Esophagus muscularis mucosa (tissue), 4 donors: Measurements from ENCODE around the gene RNF8. TPM values are rescaled to one million over a fixed set of nuclear protein-coding genes. Genes with fewer than 3 reads are reported as not detected.
A peak's percentile ranks its signal among the peaks of the same experiment; 100 is the strongest.

Experiments
- DNase-seq: peaks from one replicate; pipeline ENCODE4 v3.0.0-alpha.2; 2017; ENCODE audit errors: extremely low spot score
- H3K27ac ChIP-seq, 4 donors: fragments of 200-600 bp; sonication (generic); replicated peaks in 1 of 4; 1 replicate in 3 of 4; 2 replicates in 1 of 4; pipeline ENCODE4 v1.5.1; 2016 to 2019; ENCODE audit warnings: mild to moderate bottlenecking in 1 of 4
- H3K27me3 ChIP-seq, 4 donors: fragments of 200-600 bp; sonication (generic); one replicate each; pipeline versions ENCODE4 v1.5.1 to v1.6.0; 2016 to 2019
- H3K36me3 ChIP-seq, 4 donors: fragments of 200-600 bp; sonication (generic); one replicate each; pipeline ENCODE4 v1.5.1; 2016 to 2019
- H3K4me1 ChIP-seq, 4 donors: fragments of 200-600 bp; sonication (generic); one replicate each; pipeline ENCODE4 v1.5.1; 2016 to 2019
- H3K4me3 ChIP-seq, 4 donors: fragments of 200-600 bp; sonication (generic); 1 replicate in 2 of 4; 2 replicates in 2 of 4; pipeline ENCODE4 v1.5.1; 2016 to 2019; ENCODE audit warnings: mild to moderate bottlenecking in 4 of 4, moderate library complexity in 1 of 4
- H3K9me3 ChIP-seq, 4 donors: fragments of 200-600 bp; sonication (generic); 1 replicate in 3 of 4; 2 replicates in 1 of 4; pipeline ENCODE4 v1.5.1; 2016 to 2019
- CTCF ChIP-seq, 3 experiments: fragments of 200-600 bp in 2 of 3; fragments of 450-650 bp in 1 of 3; sonication (generic) in 2 of 3; IDR thresholded peaks; one replicate each; pipeline ENCODE4 v1.5.1; 2017 to 2019; ENCODE audit warnings: antibody characterized with exemption in 3 of 3, mild to moderate bottlenecking in 2 of 3, moderate library complexity in 1 of 3
- EP300 ChIP-seq: sonication (generic); formaldehyde crosslinking; IDR thresholded peaks from one replicate; pipeline ENCODE4 v1.6.1; 2017; ENCODE audit warnings: antibody characterized with exemption
- POLR2A ChIP-seq: fragments of 450-650 bp; IDR thresholded peaks from one replicate; pipeline ENCODE4 v1.6.1; 2017; ENCODE audit warnings: antibody characterized with exemption, moderate library complexity, mild to moderate bottlenecking, low read depth
- POLR2AphosphoS5 ChIP-seq, 2 donors: sonication (generic); formaldehyde crosslinking; IDR thresholded peaks; one replicate each; pipeline ENCODE4 v1.6.1; 2017; ENCODE audit warnings: antibody characterized with exemption in 2 of 2
- WGBS: methylation state at CpG from one replicate; pipeline ENCODE4 v1.1.5; 2018; 5-methylcytosine and 5-hydroxymethylcytosine counted together
- intact Hi-C: fragments of 100-400 bp; cut with DNase I; formaldehyde crosslinking; loops from one replicate; pipeline ENCODE4 v1.15.1; 2023
- total RNA-seq, 4 donors: library from RNA; depleted of rRNA; stranded (reverse); fragments of >200 nt; gene quantifications; one replicate each; pipeline versions ENCODE4 v1.1.0 to v1.2.1, GENCODE V29; 2016

The RNF8 gene
- total RNA-seq, 4 donors from 2014 or later: 14.7 to 19.9 (median 18.3) TPM

- no peaks in the 10 kb centered on the region for H3K9me3 ChIP-seq
- peaks cover 13 to 20% (median 17%) of the 10 kb centered on the region in 4 donors for H3K4me1 ChIP-seq
- peaks cover 20 to 49% (median 41%) of the 10 kb centered on the region in 4 donors for H3K36me3 ChIP-seq
- no peak overlapping the region for H3K4me3 ChIP-seq
- no peak for DNase-seq
- WGBS: 55% methylated on average over 2 of the region's 2 CpGs
- intact Hi-C loops: no loop called here
- no peaks in the 10 kb centered on the region for H3K27me3 ChIP-seq
- no peak overlapping the region for H3K27ac ChIP-seq
- no peak for TF ChIP-seq CTCF (IDR thresholded peaks at IDR 0.05)
- no peak for TF ChIP-seq EP300
- TF ChIP-seq POLR2AphosphoS5 (IDR thresholded peaks at IDR 0.05): no peak
- no peak for TF ChIP-seq POLR2A
Measured at GRCh38 chr6:37311741-37312473, 41.9 kb upstream of the RNF8 start.

- no peak for TF ChIP-seq EP300
- no peak for TF ChIP-seq POLR2AphosphoS5 (IDR thresholded peaks at IDR 0.05)
- no peak for TF ChIP-seq POLR2A
- TF ChIP-seq CTCF (IDR thresholded peaks at IDR 0.05): no peak
- WGBS: 89% methylated on average over 13 of the region's 13 CpGs
Measured at GRCh38 chr6:37313723-37314486, 39.9 kb upstream of the RNF8 start.

GRCh38 chr6:37314487-37315156 is 39.2 kb upstream of the RNF8 start:
- intact Hi-C loops: no loop called here
- no peak for DNase-seq
- WGBS: 56% methylated on average over 6 of the region's 6 CpGs
- no peaks in the 10 kb centered on the region for H3K9me3 ChIP-seq
- H3K27me3 ChIP-seq: no peaks in the 10 kb centered on the region
- H3K27ac ChIP-seq: no peak overlapping the region
- H3K4me3 ChIP-seq: no peak overlapping the region
- TF ChIP-seq POLR2A (no peak), EP300 (no peak), CTCF (IDR thresholded peaks at IDR 0.05) (peak in 1 of 3 experiments; percentile 23), POLR2AphosphoS5 (IDR thresholded peaks at IDR 0.05) (no peak)
- H3K4me1 ChIP-seq: no peaks in the 10 kb centered on the region
- peaks cover 20 to 75% (median 67%) of the 10 kb centered on the region in 4 donors for H3K36me3 ChIP-seq

More at GRCh38 chr6:37313723-37314486, 39.9 kb upstream of the RNF8 start:
- Histone ChIP-seq H3K27me3 (no peaks in the 10 kb centered on the region), H3K9me3 (no peaks in the 10 kb centered on the region), H3K4me3 (no peak overlapping the region), H3K4me1 (peaks cover 2 to 5% (median 2%) of the 10 kb centered on the region in 4 donors), H3K36me3 (peaks cover 20 to 69% (median 60%) of the 10 kb centered on the region in 4 donors), H3K27ac (no peak overlapping the region)
- intact Hi-C loops: no loop called here
- DNase-seq: no peak

GRCh38 chr6:37315157-37315515 is 38.6 kb upstream of the RNF8 start:
- WGBS: 85% methylated on average over 7 of the region's 7 CpGs
- Histone ChIP-seq H3K36me3 (peaks cover 20 to 78% (median 70%) of the 10 kb centered on the region in 4 donors), H3K4me3 (no peak overlapping the region), H3K27me3 (no peaks in the 10 kb centered on the region), H3K4me1 (no peaks in the 10 kb centered on the region), H3K27ac (no peak overlapping the region), H3K9me3 (no peaks in the 10 kb centered on the region)
- intact Hi-C loops: no loop called here
- no peak for DNase-seq
- TF ChIP-seq CTCF (IDR thresholded peaks at IDR 0.05) (no peak), POLR2A (no peak), EP300 (no peak), POLR2AphosphoS5 (IDR thresholded peaks at IDR 0.05) (no peak)
